ENCODE data around the gene NR3C1.

Gene NR3C1

DNA sequence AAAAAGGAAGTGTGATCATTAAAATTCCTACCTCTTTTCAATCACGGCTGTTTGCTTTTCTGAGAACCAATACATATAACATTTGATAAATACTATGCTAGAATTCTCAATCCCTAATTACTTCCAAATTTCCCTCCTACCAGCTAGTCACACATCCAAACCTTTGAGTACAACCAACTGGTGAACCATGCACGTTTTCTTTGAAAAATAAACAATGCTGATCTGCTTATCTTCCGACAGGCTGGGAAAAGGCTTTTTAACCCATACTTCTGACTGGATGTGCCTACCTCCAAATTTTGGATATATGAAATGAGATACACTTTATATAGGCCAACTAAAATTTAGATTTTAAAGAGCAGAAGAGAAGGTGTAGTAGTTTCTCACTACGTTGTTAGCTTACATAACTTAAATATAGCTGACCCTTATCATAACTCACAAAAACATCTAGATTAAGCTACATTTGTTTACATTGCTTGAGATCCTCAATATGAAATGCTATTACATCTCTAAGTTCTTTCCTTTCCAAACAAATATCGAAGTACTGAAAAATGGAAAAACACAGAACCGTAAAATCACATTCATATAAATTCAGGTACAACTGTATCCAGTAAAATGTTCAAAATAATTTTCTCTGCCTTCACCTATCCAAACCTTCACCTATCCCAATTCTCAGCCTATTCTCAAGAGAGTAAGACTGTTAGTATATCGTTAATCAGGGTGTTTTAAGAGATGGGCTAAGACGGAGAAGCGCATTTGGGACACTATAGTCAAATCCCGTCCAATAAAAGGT lies 2.1 kb downstream of the NR3C1 start:
- H3K4me3 ChIP-seq (ENCODE audit: low read depth, low read length), result peak overlapping the region; percentile 80
- CTCF ChIA-PET, result interaction anchor here (0.6 to 2.1 kb wide), 7 partner anchors 31 to 425 kb away, joined by 3 to 12 read pairs (median 3); no protein-coding TSS in a partner anchor
- TF ChIP-seq CTCF (IDR thresholded peaks at IDR 0.05; ENCODE audit: insufficient read depth, low read length, missing control alignments), result no peak
- POLR2A ChIA-PET, result interaction anchor here (0.6 kb wide), 1 partner anchor 335 kb away, joined by 3 read pairs; no protein-coding TSS in a partner anchor
- DNase-seq (ENCODE audit: low read depth, low spot score), result no peak

- peak overlapping the region; percentile 80 for H3K4me3 ChIP-seq (ENCODE audit: low read depth, low read length)
- ChIA-PET CTCF (interaction anchor here (0.6 to 2.1 kb wide), 10 partner anchors 9 to 426 kb away, joined by 3 to 12 read pairs (median 3); no protein-coding TSS in a partner anchor), POLR2A (no interaction called here)
- no peak for TF ChIP-seq CTCF (IDR thresholded peaks at IDR 0.05; ENCODE audit: insufficient read depth, low read length, missing control alignments)
- DNase-seq (ENCODE audit: low read depth, low spot score), result no peak
Measured at GRCh38 chr5:143400541-143401226, 2.8 kb downstream of the NR3C1 start.

GRCh38 chr5:143399616-143400540 lies 3.6 kb downstream of the NR3C1 start:
- DNase-seq (ENCODE audit: low read depth, low spot score), result no peak
- ChIA-PET CTCF (interaction anchor here (1.0 to 2.1 kb wide), 7 partner anchors 9 to 427 kb away, joined by 3 to 12 read pairs (median 3); no protein-coding TSS in a partner anchor), POLR2A (no interaction called here)
- TF ChIP-seq CTCF (IDR thresholded peaks at IDR 0.05; ENCODE audit: insufficient read depth, low read length, missing control alignments), result no peak
- H3K4me3 ChIP-seq (ENCODE audit: low read depth, low read length), result peak overlapping the region; percentile 31

GRCh38 chr5:143398451-143399237 lies 4.8 kb downstream of the NR3C1 start:
- ChIA-PET CTCF (interaction anchor here (0.9 kb wide), 1 partner anchor 686 kb away, joined by 3 read pairs; no protein-coding TSS in a partner anchor), POLR2A (no interaction called here)
- no peak for TF ChIP-seq CTCF (IDR thresholded peaks at IDR 0.05; ENCODE audit: insufficient read depth, low read length, missing control alignments)

DNA sequence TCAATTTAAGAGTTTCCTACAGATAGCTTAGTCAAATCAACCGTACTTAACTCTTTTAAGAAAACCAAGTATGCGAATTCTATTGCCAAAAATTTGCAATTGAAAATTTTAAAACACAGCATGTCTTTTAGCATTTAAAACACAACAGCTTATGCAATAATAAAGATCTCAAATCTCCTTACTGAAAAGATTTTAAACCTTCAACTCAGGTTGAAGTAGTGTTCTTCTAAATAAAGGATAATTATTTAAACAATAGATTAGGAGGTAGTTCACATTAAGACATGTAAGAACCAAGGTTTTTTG lies 5.5 kb downstream of the NR3C1 start:
- no peak overlapping the region for H3K4me3 ChIP-seq (ENCODE audit: low read depth, low read length)
- ChIA-PET POLR2A (no interaction called here), CTCF (interaction anchor here (0.9 to 1.0 kb wide), 2 partner anchors 507 to 685 kb away, joined by 3 read pairs; no protein-coding TSS in a partner anchor)
- TF ChIP-seq CTCF (IDR thresholded peaks at IDR 0.05; ENCODE audit: insufficient read depth, low read length, missing control alignments), result no peak
- no peak for DNase-seq (ENCODE audit: low read depth, low spot score)

More at GRCh38 chr5:143398451-143399237, 4.8 kb downstream of the NR3C1 start:
- DNase-seq (ENCODE audit: low read depth, low spot score), result no peak
- H3K4me3 ChIP-seq (ENCODE audit: low read depth, low read length), result peak overlapping the region; percentile 18

All from AG04449 (cell line).